Panc1 (cell line): ENCODE results near the gene HSPA4.

Experiments
- CTCF ChIP-seq: fragments of 450-650 bp; IDR thresholded peaks from 2 replicates; pipeline ENCODE4 v1.5.1; 2017; ENCODE audit warnings: mild to moderate bottlenecking
- POLR2AphosphoS5 ChIP-seq: IDR thresholded peaks from 2 replicates; pipeline ENCODE4 v1.6.1; 2012; ENCODE audit warnings: mild to moderate bottlenecking, low read depth, low read length, moderate library complexity
- REST ChIP-seq, 2 experiments: IDR thresholded peaks; 2 replicates each; pipeline ENCODE4 v1.6.1; 2011 to 2012; ENCODE audit warnings: low read depth in 2 of 2, control low read depth in 1 of 2, low read length in 1 of 2, mild to moderate bottlenecking in 1 of 2, moderate library complexity in 1 of 2; ENCODE audit not compliant: insufficient read depth in 1 of 2
- SIN3A ChIP-seq: IDR thresholded peaks from 2 replicates; pipeline ENCODE4 v1.6.1; 2012; ENCODE audit warnings: low read depth, mild to moderate bottlenecking, low read length, moderate library complexity, borderline replicate concordance; ENCODE audit not compliant: insufficient read depth
- TCF7L2 ChIP-seq: IDR thresholded peaks from 2 replicates; pipeline ENCODE4 v1.6.1; 2011; ENCODE audit warnings: mild to moderate bottlenecking, low read depth, low read length, inconsistent platforms

- TF ChIP-seq CTCF = no peak
- no peak for TF ChIP-seq POLR2AphosphoS5
- TF ChIP-seq REST (IDR thresholded peaks at IDR 0.05; ENCODE audit: insufficient read depth in 1 of 2, low read depth in 2 of 2, low read length in 1 of 2) = no peak
- TF ChIP-seq TCF7L2 = no peak
- no peak for TF ChIP-seq SIN3A
Measured at GRCh38 chr5:133035224-133035623, 16.6 kb upstream of the HSPA4 start.
